Measurements from ENCODE around the gene XYLB.

XYLB gene

DNA sequence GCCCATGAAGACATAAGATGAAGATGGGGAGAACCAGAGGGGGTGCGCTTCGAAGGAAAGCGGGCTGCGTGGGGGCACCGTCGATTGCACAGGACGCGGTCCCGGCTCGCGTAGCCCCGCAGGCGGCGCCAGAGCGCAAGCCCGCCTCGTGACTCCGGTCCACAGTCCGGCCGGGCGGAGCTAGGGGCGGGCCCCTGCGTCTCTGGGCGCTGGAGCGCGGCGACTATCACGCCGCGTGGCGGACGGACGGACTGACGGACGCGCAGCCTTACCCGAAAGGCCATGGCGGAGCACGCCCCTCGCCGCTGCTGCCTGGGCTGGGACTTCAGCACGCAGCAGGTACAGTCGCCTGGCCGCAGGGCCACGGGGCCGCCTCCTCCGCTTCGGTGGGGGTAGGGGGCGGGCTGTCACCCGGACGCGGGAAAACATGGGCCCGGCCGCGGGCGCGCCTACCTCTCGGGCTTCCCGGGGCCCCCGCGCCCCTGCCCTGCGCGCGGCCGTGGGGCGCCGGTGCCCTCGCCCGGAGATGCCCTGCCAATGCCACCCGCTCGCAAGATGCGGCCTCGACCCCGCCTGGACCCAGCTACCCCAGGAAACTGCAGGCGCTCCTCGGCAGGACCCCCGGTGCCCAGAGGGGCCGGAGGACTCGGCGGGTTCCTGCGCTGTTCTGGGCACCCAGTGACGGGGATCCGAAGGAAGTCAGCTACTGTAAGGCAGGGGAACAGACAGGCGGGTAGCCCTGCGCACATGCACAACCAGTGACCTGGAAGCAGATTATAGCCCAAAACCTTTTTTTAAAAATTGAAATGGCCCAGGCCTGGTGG is at the start of gene XYLB:
Gene XYLB (plus strand): TSS at position 199 of the 824 bp plus-strand sequence. CDS start 84 bp downstream, at position 283.
- TF ChIP-seq, protein P1, sequence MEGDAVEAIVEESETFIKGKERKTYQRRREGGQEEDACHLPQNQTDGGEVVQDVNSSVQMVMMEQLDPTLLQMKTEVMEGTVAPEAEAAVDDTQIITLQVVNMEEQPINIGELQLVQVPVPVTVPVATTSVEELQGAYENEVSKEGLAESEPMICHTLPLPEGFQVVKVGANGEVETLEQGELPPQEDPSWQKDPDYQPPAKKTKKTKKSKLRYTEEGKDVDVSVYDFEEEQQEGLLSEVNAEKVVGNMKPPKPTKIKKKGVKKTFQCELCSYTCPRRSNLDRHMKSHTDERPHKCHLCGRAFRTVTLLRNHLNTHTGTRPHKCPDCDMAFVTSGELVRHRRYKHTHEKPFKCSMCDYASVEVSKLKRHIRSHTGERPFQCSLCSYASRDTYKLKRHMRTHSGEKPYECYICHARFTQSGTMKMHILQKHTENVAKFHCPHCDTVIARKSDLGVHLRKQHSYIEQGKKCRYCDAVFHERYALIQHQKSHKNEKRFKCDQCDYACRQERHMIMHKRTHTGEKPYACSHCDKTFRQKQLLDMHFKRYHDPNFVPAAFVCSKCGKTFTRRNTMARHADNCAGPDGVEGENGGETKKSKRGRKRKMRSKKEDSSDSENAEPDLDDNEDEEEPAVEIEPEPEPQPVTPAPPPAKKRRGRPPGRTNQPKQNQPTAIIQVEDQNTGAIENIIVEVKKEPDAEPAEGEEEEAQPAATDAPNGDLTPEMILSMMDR (IDR thresholded peaks at IDR 0.05), result peak; percentile 90

GRCh38 chr3:38297537-38297936 is 49.0 kb upstream of the XYLB start:
- TF ChIP-seq, protein P1 (IDR thresholded peaks at IDR 0.05), result no peak

- TF ChIP-seq, protein P1 (IDR thresholded peaks at IDR 0.05), result peak; percentile 66
Measured at GRCh38 chr3:38297947-38298711, 48.5 kb upstream of the XYLB start.

DNA sequence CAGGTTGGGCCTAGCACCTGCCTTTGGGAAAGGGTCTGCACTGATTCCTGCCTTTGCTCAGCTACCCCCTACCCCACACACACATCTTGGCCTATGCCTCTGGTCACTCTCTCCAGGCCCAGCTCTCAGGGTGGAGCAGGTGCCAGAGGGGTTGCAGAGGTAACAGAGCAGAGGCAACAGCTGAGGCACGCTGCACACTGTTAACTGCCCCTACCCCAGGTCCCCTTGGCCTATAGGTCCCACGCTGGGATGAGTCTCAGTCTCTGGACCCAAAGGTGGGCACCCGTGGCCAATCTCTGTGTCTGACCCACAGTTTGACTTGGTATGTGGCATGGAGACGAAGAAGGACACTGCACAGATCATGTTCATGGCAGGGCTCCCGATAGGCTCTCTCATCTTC is 39.6 kb upstream of the XYLB start:
- TF ChIP-seq, protein P1 (IDR thresholded peaks at IDR 0.05), result no peak

GRCh38 chr3:38307599-38307998 is 39.0 kb upstream of the XYLB start:
- TF ChIP-seq, protein P1 (IDR thresholded peaks at IDR 0.05), result no peak

- TF ChIP-seq, protein P1 (IDR thresholded peaks at IDR 0.05), result no peak
Measured at GRCh38 chr3:38308456-38308855, 38.1 kb upstream of the XYLB start.

GRCh38 chr3:38311476-38311875 is 35.1 kb upstream of the XYLB start:
- TF ChIP-seq, protein P1 (IDR thresholded peaks at IDR 0.05), result no peak
